ENCODE results near the gene MRPL34.
A peak's percentile ranks its signal among the peaks of the same experiment; 100 is the strongest.

MRPL34 gene

GRCh38 chr19:17346109-17346671 lies 40.5 kb downstream of the MRPL34 start:
- no peak for FAIRE-seq
- TF ChIP-seq POLR2A (IDR thresholded peaks at IDR 0.05; ENCODE audit: low read depth, low read length): no peak
- DNase-seq (ENCODE audit: insufficient read length, low spot score): no peak

DNA sequence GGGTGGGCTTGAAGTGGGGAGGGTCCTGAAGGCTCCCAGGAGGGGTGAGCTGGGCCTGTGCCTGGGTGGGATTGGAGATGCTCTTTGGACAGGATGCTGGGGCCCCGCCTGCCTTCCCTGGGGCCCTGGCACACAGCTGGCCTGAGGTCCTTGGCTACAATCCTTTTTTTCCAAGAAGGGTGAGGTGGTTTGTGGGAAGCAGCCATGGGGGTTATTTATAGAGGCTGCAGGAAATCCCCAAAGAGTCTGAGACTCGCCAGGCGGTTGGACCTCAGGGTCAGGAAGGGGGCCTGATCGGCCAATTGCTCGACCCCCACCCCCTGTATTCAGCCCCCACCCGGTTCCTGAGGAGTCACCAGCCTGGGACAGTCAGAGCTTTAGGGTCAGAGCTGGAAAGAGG lies 41.7 kb downstream of the MRPL34 start:
- FAIRE-seq: no peak
- TF ChIP-seq POLR2A (IDR thresholded peaks at IDR 0.05; ENCODE audit: low read depth, low read length): no peak
- DNase-seq (ENCODE audit: insufficient read length, low spot score): no peak

- FAIRE-seq: no peak
- no peak for TF ChIP-seq POLR2A (IDR thresholded peaks at IDR 0.05; ENCODE audit: low read depth, low read length)
- no peak for DNase-seq (ENCODE audit: insufficient read length, low spot score)
Measured at GRCh38 chr19:17347877-17348276, 42.2 kb downstream of the MRPL34 start.

DNA sequence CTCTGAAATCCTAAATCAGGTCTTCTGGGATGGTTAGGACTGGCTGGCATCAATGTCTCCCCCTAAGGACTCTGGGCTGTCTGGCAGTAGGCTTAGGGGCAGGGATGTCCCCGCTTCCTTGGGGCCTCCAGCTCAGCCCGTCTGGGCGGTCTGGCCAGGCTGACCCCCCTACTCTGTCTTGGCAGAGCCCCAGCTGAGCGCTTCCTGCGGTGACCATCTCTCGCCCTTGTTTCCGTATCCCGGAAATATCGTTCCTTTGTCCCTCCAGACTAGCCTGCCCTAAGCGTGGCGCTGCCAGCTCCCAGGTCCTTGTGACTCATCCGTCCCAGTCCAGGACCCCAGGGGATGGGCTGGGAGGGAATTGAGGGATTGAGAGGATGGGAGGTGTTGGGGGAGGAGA lies 43.0 kb downstream of the MRPL34 start:
- 0 out of 2 replicates have a peak, but pooled peaks have one; percentile 13 for TF ChIP-seq POLR2A (IDR thresholded peaks at IDR 0.05; ENCODE audit: low read depth, low read length)
- DNase-seq (ENCODE audit: insufficient read length, low spot score): no peak
- no peak for FAIRE-seq

GRCh38 chr19:17351815-17352435 lies 46.3 kb downstream of the MRPL34 start:
- no peak for FAIRE-seq
- TF ChIP-seq POLR2A (IDR thresholded peaks at IDR 0.05; ENCODE audit: low read depth, low read length): no peak
- DNase-seq (ENCODE audit: insufficient read length, low spot score): no peak

DNA sequence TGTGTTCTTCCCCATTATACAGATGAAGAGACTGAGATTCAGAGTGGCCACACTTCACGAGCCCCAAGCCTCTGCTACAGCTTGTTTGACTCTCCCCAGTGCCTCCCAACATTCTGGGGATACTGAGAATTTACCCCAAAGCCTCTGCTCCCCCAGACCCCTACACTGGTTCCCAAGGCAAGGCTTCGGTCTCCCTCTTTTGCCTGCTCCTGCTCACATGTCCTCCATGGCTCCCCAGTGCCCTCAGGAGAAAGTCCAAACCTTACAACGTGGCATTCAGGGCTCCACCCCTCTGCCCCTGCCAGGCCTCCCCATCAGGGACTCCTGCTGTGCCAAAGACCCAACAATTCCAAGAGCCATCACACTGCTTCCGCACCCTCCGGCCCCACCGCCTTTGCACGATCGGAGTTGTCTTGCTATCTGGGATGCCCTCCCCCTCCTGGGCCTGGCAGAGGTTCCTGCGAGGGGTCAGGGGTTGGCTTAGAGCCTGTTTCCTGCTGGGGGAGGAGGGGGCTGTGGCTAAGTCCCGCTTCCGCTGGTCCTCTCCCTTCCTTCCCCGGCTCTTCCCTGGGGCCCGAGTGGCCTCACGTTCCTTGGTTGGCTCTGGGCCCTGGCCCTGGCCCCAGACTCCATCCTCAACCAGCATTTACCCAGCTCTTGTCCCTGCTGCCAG lies 47.1 kb downstream of the MRPL34 start:
- TF ChIP-seq POLR2A (IDR thresholded peaks at IDR 0.05; ENCODE audit: low read depth, low read length): no peak
- DNase-seq (ENCODE audit: insufficient read length, low spot score) (no peak), FAIRE-seq (no peak)

DNA sequence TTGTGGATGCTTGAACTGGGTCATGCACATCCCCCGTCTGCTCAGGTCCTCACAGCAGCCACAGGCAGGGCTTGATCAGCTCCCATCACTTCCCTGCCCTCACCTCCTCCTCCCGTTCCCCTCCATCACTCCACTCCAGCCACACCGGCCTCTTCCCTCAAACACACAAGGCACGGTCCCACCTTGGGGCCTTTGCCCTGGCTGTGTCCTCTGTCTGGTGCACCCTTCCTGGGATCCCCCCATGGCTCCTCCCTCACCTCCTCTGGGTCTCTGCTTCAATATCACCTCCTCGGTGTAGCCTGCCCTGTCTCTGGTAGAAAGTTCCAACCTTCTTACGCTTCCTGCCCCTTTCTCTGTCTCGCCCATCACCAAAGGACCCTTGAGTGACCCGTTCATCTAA lies 47.7 kb downstream of the MRPL34 start:
- no peak for DNase-seq (ENCODE audit: insufficient read length, low spot score)
- TF ChIP-seq POLR2A (IDR thresholded peaks at IDR 0.05; ENCODE audit: low read depth, low read length): no peak
- FAIRE-seq: no peak

Measured in H54 (cell line).